Epithelial cell of esophagus (primary cell): ENCODE data around the gene KCNT1.

Source experiments
- DNase-seq: peaks from one replicate; pipeline ENCODE4 v3.0.0; 2010; ENCODE audit warnings: low read depth
- H3K4me3 ChIP-seq: 2 replicates; pipeline ENCODE4 v1.5.1; 2011; ENCODE audit warnings: mild to moderate bottlenecking, low read length, control low read depth
- CTCF ChIP-seq: IDR thresholded peaks from 2 replicates; pipeline ENCODE4 v1.5.1; 2011; ENCODE audit warnings: low read depth, mild to moderate bottlenecking, low read length, control low read depth, inconsistent platforms; ENCODE audit not compliant: insufficient read depth; ENCODE audit errors: missing control alignments

KCNT1 gene

GRCh38 chr9:135759676-135760300, 57.8 kb downstream of the KCNT1 start:
- TF ChIP-seq CTCF: no peak
- DNase-seq: no peak
- H3K4me3 ChIP-seq: no peak overlapping the region

GRCh38 chr9:135760465-135760864, 58.5 kb downstream of the KCNT1 start:
- no peak for DNase-seq
- H3K4me3 ChIP-seq: no peak overlapping the region
- no peak for TF ChIP-seq CTCF

GRCh38 chr9:135761150-135761844, 59.3 kb downstream of the KCNT1 start:
- no peak for DNase-seq
- H3K4me3 ChIP-seq: no peak overlapping the region
- TF ChIP-seq CTCF: no peak

GRCh38 chr9:135761845-135762168, 59.8 kb downstream of the KCNT1 start:
- TF ChIP-seq CTCF: no peak
- H3K4me3 ChIP-seq: no peak overlapping the region
- DNase-seq: no peak

- no peak overlapping the region for H3K4me3 ChIP-seq
- DNase-seq: no peak
- no peak for TF ChIP-seq CTCF
Measured at GRCh38 chr9:135762921-135763320, 60.9 kb downstream of the KCNT1 start.

- no peak for DNase-seq
- no peak overlapping the region for H3K4me3 ChIP-seq
- no peak for TF ChIP-seq CTCF
Measured at GRCh38 chr9:135763716-135764446, 61.9 kb downstream of the KCNT1 start.
